Calu3 (cell line): ENCODE measurements around the gene PNPLA3. TPM values are rescaled to one million over a fixed set of nuclear protein-coding genes. Genes with fewer than 3 reads are reported as not detected.
"Not testable (repeated sequence)": the region's sequence is repeated elsewhere in the genome, so short reads cannot be mapped to it uniquely, and the experiment has no call there.

Experiments used
- BruUV-seq: library from RNA; stranded (reverse); fragments of 400-500 nt; replicated peaks from 2 replicates; lab custom pipeline; 2021; lab: Mats Ljungman, UMichigan
- CTCF ChIA-PET: fragments of 300-600 bp; sonication (Branson Sonifier 250); formaldehyde crosslinking; loops from one replicate; lab custom pipeline; 2022; ENCODE audit warnings: antibody characterized with exemption; lab: Charles Lee
- DNase-seq: peaks from one replicate; pipeline ENCODE4 v3.0.0; 2022
- H3K27ac Mint-ChIP-seq: one replicate; pipeline ENCODE4 v1.8.0; 2022; ENCODE audit warnings: mixed read lengths; ENCODE audit not compliant: unreplicated experiment
- H3K27me3 Mint-ChIP-seq: one replicate; pipeline ENCODE4 v1.8.0; 2022; ENCODE audit warnings: mixed read lengths; ENCODE audit not compliant: unreplicated experiment
- H3K36me3 Mint-ChIP-seq: one replicate; pipeline ENCODE4 v1.8.0; 2022; ENCODE audit warnings: mild to moderate bottlenecking, moderate library complexity, mixed read lengths; ENCODE audit not compliant: insufficient read depth, unreplicated experiment
- H3K4me1 Mint-ChIP-seq: one replicate; pipeline ENCODE4 v1.8.0; 2022; ENCODE audit warnings: mild to moderate bottlenecking, low read depth, mixed read lengths; ENCODE audit not compliant: unreplicated experiment
- H3K4me3 Mint-ChIP-seq: one replicate; pipeline ENCODE4 v1.8.0; 2022; ENCODE audit warnings: mild to moderate bottlenecking, low read depth, moderate library complexity, mixed read lengths; ENCODE audit not compliant: unreplicated experiment
- H3K9me3 Mint-ChIP-seq: one replicate; pipeline ENCODE4 v1.8.0; 2022; ENCODE audit warnings: low read depth, mixed read lengths; ENCODE audit not compliant: unreplicated experiment
- intact Hi-C: fragments of 100-400 bp; cut with micrococcal nuclease; formaldehyde crosslinking; loops from one replicate; pipeline ENCODE4 v1.10.0; 2022; ENCODE audit not compliant: unreplicated experiment
- total RNA-seq: library from RNA; stranded (reverse); gene quantifications from 2 replicates; pipeline ENCODE4 v1.2.3, GENCODE V29; 2022
- TF ChIP-seq, protein P1 (sequence below): fragments of 200-600 bp; IDR thresholded peaks from one replicate; pipeline ENCODE4 v1.8.0; 2022; ENCODE audit warnings: antibody characterized with exemption; ENCODE audit not compliant: unreplicated experiment

Gene PNPLA3
- total RNA-seq, 1 experiment from 2014 or later = 9.5 TPM

DNA sequence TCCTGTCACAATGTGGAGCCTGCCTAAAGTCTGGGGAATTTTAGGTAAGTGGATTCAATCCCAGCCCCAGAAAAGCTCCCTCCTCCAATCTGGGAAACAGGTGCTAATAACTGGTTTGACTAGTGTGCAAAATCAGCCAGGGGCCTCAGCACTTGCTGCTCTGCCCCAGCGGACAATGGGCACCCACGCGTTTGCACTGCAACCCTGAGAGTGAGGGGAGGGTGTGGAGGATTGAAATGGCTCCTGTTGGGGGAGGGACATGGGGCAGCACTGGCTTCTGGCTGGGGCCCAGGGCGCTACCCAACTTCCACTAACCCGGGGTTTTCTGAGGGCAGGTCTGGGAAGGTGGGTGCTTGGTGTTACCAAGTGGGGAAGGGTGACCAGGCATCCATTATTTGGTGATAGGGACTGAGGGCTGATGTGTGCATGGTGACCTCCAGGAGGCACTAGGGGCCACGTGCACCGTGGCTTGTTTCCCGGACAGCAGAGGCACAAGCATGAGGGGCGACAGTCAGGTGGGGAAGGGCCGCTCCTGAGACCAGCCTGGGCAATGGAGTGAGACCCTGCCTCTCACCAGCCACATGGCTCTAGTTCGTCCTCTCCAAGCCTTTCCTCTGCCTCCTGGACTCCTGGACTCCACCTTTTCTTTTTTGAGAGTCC is 27.5 kb upstream of the PNPLA3 start:
- Mint-ChIP-seq H3K4me3 (no peak overlapping the region), H3K36me3 (no peaks in the 10 kb centered on the region), H3K27ac (no peak overlapping the region), H3K4me1 (no peaks in the 10 kb centered on the region), H3K27me3 (peaks cover 80% of the 10 kb centered on the region), H3K9me3 (no peaks in the 10 kb centered on the region)
- intact Hi-C loops = no loop called here
- TF ChIP-seq, protein P1, sequence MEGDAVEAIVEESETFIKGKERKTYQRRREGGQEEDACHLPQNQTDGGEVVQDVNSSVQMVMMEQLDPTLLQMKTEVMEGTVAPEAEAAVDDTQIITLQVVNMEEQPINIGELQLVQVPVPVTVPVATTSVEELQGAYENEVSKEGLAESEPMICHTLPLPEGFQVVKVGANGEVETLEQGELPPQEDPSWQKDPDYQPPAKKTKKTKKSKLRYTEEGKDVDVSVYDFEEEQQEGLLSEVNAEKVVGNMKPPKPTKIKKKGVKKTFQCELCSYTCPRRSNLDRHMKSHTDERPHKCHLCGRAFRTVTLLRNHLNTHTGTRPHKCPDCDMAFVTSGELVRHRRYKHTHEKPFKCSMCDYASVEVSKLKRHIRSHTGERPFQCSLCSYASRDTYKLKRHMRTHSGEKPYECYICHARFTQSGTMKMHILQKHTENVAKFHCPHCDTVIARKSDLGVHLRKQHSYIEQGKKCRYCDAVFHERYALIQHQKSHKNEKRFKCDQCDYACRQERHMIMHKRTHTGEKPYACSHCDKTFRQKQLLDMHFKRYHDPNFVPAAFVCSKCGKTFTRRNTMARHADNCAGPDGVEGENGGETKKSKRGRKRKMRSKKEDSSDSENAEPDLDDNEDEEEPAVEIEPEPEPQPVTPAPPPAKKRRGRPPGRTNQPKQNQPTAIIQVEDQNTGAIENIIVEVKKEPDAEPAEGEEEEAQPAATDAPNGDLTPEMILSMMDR = no peak
- DNase-seq = no peak
- no TSS peak for BruUV-seq
- CTCF ChIA-PET = no interaction called here

DNA sequence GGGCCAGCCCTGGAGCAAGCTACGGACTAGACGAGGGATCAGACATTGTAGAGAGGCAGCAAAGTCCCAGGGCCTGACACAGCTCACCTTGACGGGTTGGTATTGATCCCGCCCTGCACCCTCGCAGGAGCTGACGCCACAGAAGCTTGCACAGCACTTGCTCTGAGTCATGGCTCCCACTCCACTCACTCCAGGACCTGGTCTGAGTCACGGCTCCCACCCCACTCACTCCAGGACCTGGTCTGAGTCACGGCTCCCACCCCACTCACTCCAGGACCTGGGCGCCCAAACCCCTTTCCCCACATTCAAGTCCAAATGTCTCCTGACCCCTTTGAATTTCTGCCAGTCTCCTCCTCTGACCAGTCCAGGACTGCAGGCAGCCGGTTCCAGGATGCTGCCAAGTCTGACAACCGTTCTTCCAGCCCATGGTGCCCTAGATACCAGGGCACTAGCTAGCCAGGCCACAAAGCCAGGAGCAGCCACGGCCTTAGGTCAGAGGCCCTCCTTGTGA is 25.8 kb upstream of the PNPLA3 start:
- intact Hi-C loops = no loop called here
- peak; percentile 33 for DNase-seq
- TF ChIP-seq, protein P1 = no peak
- Mint-ChIP-seq H3K4me3 (no peak overlapping the region), H3K27ac (no peak overlapping the region), H3K36me3 (no peaks in the 10 kb centered on the region), H3K27me3 (peaks cover 86% of the 10 kb centered on the region), H3K4me1 (no peaks in the 10 kb centered on the region), H3K9me3 (no peaks in the 10 kb centered on the region)
- no TSS peak for BruUV-seq
- CTCF ChIA-PET = interaction anchor here (1.0 to 1.1 kb wide), 2 partner anchors 15 to 48 kb away, joined by 4 read pairs; no protein-coding TSS in a partner anchor

DNA sequence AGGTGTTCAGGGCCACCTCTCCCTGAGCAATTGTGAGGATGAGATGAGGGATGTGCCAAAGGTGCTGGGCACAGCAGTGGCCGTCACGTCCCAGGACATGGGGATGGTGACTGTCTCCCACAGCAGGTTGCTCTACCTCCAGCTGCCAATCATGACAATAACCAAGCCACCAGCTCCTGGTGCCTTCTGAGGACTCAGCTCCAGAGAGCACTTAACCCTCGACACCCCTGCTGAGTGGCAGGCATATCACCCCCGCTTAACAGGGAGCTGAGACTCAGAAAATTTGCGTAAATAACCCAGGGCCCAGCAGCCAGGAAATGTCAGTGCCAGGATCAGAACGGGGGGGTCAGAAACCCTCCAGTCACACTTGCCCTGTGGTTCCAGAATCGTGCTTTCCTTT is 23.4 kb upstream of the PNPLA3 start:
- no peaks in the 10 kb centered on the region for H3K9me3 Mint-ChIP-seq
- intact Hi-C loops = no loop called here
- no peaks in the 10 kb centered on the region for H3K4me1 Mint-ChIP-seq
- no peaks in the 10 kb centered on the region for H3K36me3 Mint-ChIP-seq
- no TSS peak for BruUV-seq
- DNase-seq = no peak
- CTCF ChIA-PET = interaction anchor here (0.6 kb wide), 1 partner anchor 15 kb away, joined by 5 read pairs; no protein-coding TSS in a partner anchor
- TF ChIP-seq, protein P1 = no peak
- peaks cover 69% of the 10 kb centered on the region for H3K27me3 Mint-ChIP-seq
- no peak overlapping the region for H3K4me3 Mint-ChIP-seq
- H3K27ac Mint-ChIP-seq = no peak overlapping the region

DNA sequence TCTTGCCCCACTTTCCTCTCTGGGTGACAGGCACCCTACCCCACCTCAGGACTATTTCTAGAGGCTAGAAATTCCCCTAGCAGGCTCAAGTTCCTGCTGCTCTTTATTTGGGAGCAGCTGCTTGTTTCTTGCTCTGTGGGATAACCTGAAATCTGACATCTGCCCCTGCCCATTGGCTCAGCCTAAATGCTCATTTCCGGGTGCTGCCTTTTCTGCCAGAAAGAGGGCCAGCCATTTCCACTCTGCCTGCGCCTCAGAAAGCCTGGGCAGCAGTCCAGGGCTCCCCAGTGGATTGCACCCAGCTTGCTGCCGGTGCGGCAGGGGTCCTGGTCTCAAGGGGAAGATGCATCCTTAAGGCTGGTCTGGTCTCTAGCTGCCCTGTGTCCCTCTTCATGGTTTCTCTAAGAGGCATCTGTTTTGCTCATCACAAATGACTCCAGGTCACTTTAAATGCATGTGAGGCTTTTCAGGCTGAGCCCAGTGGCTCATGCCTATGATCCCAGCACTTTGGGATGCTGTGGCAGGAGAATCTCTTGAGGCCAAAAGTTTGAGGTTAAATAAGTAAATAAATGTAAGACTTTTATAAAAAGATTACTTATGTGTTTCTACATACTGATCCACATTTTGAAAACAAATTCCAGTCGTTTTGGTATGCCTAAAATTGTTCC is 21.5 kb upstream of the PNPLA3 start:
- Mint-ChIP-seq H3K27ac (no peak overlapping the region), H3K36me3 (no peaks in the 10 kb centered on the region), H3K27me3 (peaks cover 60% of the 10 kb centered on the region), H3K4me3 (no peak overlapping the region), H3K9me3 (no peaks in the 10 kb centered on the region), H3K4me1 (no peaks in the 10 kb centered on the region)
- intact Hi-C loops = no loop called here
- TF ChIP-seq, protein P1 = no peak
- DNase-seq = no peak
- CTCF ChIA-PET = interaction anchor here (0.6 kb wide), 1 partner anchor 98 kb away, joined by 4 read pairs; no protein-coding TSS in a partner anchor
- BruUV-seq = no TSS peak

DNA sequence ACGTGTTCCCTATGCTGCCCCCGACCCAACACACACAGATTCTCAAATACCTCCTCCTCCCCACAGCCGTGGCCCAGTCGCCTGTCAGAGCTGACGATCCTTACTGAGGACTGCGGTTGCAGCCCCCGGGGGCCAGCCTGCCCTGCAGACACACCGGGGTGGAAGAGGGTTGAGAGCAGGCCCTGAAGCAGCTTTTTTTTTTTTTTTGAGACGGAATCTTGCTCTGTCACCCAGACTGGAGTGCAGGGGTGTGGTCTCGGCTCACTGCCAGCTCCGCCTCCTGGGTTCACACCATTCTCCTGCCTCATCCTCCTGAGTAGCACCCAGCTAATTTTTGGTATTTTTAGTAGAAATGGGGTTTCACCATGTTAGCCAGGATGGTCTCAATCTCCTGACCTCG is 20.6 kb upstream of the PNPLA3 start:
- H3K36me3 Mint-ChIP-seq, H3K9me3 Mint-ChIP-seq, DNase-seq, intact Hi-C loops, H3K27ac Mint-ChIP-seq, BruUV-seq, H3K4me3 Mint-ChIP-seq, H3K4me1 Mint-ChIP-seq: not testable (repeated sequence)
- CTCF ChIA-PET = interaction anchor here (0.5 to 1.0 kb wide), 2 partner anchors 20 to 539 kb away, joined by 3 to 4 read pairs; no protein-coding TSS in a partner anchor
- H3K27me3 Mint-ChIP-seq = peaks cover 60% of the 10 kb centered on the region

DNA sequence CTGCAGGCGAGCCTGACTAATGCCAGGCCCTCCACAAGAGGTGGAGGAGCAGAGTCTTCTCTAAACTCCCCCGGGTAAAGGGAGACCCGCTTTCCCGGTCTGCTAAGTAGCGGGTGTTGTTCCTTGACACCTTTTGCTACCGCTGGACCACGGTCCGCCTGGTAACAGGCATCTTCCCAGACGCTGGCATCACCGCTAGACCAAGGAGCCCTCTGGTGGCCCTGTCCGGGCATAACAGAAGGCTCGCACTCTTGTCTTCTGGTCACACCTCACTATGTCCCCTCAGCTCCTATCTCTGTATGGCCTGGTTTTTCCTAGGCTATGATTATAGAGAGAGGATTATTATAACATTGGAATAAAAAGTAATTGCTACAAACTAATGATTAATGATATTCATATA is 19.2 kb upstream of the PNPLA3 start:
- H3K27me3 Mint-ChIP-seq = peaks cover 64% of the 10 kb centered on the region
- H3K36me3 Mint-ChIP-seq, BruUV-seq, H3K4me3 Mint-ChIP-seq, H3K4me1 Mint-ChIP-seq, H3K9me3 Mint-ChIP-seq, intact Hi-C loops, H3K27ac Mint-ChIP-seq: not testable (repeated sequence)
- peak; percentile 51 for DNase-seq
- CTCF ChIA-PET = interaction anchor here (0.8 to 1.4 kb wide), 2 partner anchors 10 to 41 kb away, joined by 4 to 5 read pairs; no protein-coding TSS in a partner anchor
